HEK293T (cell line): Measurements from ENCODE around the gene DCUN1D4.

Experiments used
- CTCF ChIA-PET: fragments of 350-600 bp; formaldehyde crosslinking; extraction: SDS; loops from one replicate; lab custom pipeline; 2021; ENCODE audit warnings: antibody characterized with exemption, inconsistent platforms; lab: Yijun Ruan, JAX
- POLR2A ChIA-PET: fragments of 350-600 bp; formaldehyde crosslinking; extraction: SDS; loops from one replicate; lab custom pipeline; 2020; ENCODE audit warnings: antibody characterized with exemption, inconsistent platforms; lab: Yijun Ruan, JAX
- DNase-seq: peaks from one replicate; pipeline ENCODE4 v3.0.0; 2012; ENCODE audit warnings: mixed read lengths; ENCODE audit errors: extremely low spot score
- ARNT ChIP-seq: fragments of 450-650 bp; IDR thresholded peaks from 2 replicates; pipeline ENCODE4 v1.6.1; 2017; ENCODE audit warnings: mild to moderate bottlenecking
- BHLHE40 ChIP-seq: fragments of 450-650 bp; IDR thresholded peaks from 2 replicates; pipeline ENCODE4 v1.6.1; 2016; ENCODE audit warnings: mild to moderate bottlenecking, moderate library complexity, borderline replicate concordance
- CTBP1 ChIP-seq: fragments of 450-650 bp; IDR thresholded peaks from 2 replicates; pipeline ENCODE4 v1.6.1; 2016; ENCODE audit warnings: borderline replicate concordance
- ELF4 ChIP-seq: fragments of 450-650 bp; IDR thresholded peaks from 2 replicates; pipeline ENCODE4 v1.6.1; 2017; ENCODE audit warnings: antibody characterized with exemption
- FOXA1 ChIP-seq: fragments of 450-650 bp; IDR thresholded peaks from 2 replicates; pipeline ENCODE4 v1.6.1; 2016; ENCODE audit warnings: mild to moderate bottlenecking
- FOXK2 ChIP-seq: fragments of 450-650 bp; IDR thresholded peaks from 2 replicates; pipeline ENCODE4 v1.6.1; 2016; ENCODE audit warnings: mild to moderate bottlenecking
- FOXM1 ChIP-seq: fragments of 450-650 bp; IDR thresholded peaks from 2 replicates; pipeline ENCODE4 v1.6.1; 2017; ENCODE audit warnings: mild to moderate bottlenecking, borderline replicate concordance
- HDGF ChIP-seq: fragments of 450-650 bp; IDR thresholded peaks from 2 replicates; pipeline ENCODE4 v1.6.1; 2017; ENCODE audit warnings: antibody characterized with exemption, borderline replicate concordance
- L3MBTL2 ChIP-seq: fragments of 450-650 bp; conservative IDR thresholded peaks from 2 replicates; pipeline ENCODE4 v1.6.1; 2016; ENCODE audit warnings: mild to moderate bottlenecking
- LEF1 ChIP-seq: fragments of 450-650 bp; IDR thresholded peaks from 2 replicates; pipeline ENCODE4 v1.6.1; 2017; ENCODE audit warnings: mild to moderate bottlenecking, borderline replicate concordance
- NFRKB ChIP-seq: fragments of 450-650 bp; IDR thresholded peaks from 2 replicates; pipeline ENCODE4 v1.6.1; 2016; ENCODE audit warnings: mild to moderate bottlenecking, moderate library complexity
- PKNOX1 ChIP-seq: fragments of 450-650 bp; IDR thresholded peaks from 2 replicates; pipeline ENCODE4 v1.6.1; 2016
- SP1 ChIP-seq: fragments of 450-650 bp; IDR thresholded peaks from 2 replicates; pipeline ENCODE4 v1.6.1; 2017
- SUZ12 ChIP-seq: fragments of 450-650 bp; IDR thresholded peaks from 2 replicates; pipeline ENCODE4 v1.6.1; 2016; ENCODE audit warnings: mild to moderate bottlenecking
- TARDBP ChIP-seq: fragments of 450-650 bp; IDR thresholded peaks from 2 replicates; pipeline ENCODE4 v1.6.1; 2016
- ZNF384 ChIP-seq: fragments of 450-650 bp; IDR thresholded peaks from 2 replicates; pipeline ENCODE4 v1.6.1; 2016

The DCUN1D4 gene

GRCh38 chr4:51918251-51918650 is 75.3 kb downstream of the DCUN1D4 start:
- DNase-seq, result no peak
- ChIA-PET CTCF (no interaction called here), POLR2A (no interaction called here)
- TF ChIP-seq L3MBTL2 (no peak), FOXK2 (no peak), ARNT (no peak), BHLHE40 (no peak), CTBP1 (no peak), NFRKB (no peak), SUZ12 (no peak), ZNF384 (no peak), PKNOX1 (no peak), SP1 (no peak), FOXM1 (no peak), TARDBP (no peak), HDGF (no peak), ELF4 (no peak), LEF1 (no peak), FOXA1 (no peak)

GRCh38 chr4:51923343-51923742 is 80.4 kb downstream of the DCUN1D4 start:
- CTCF ChIA-PET, result no interaction called here
- POLR2A ChIA-PET, result no interaction called here
- TF ChIP-seq ELF4, result no peak
- TF ChIP-seq L3MBTL2, result no peak
- no peak for TF ChIP-seq CTBP1
- no peak for TF ChIP-seq ARNT
- TF ChIP-seq SUZ12, result no peak
- no peak for TF ChIP-seq PKNOX1
- no peak for TF ChIP-seq FOXM1
- TF ChIP-seq FOXA1, result no peak
- TF ChIP-seq SP1, result no peak
- TF ChIP-seq TARDBP, result no peak
- no peak for TF ChIP-seq ZNF384
- no peak for DNase-seq

GRCh38 chr4:51925307-51925706 is 82.4 kb downstream of the DCUN1D4 start:
- POLR2A ChIA-PET, result no interaction called here
- TF ChIP-seq HDGF (no peak), ARNT (no peak), FOXK2 (no peak), SP1 (no peak), FOXA1 (no peak), ELF4 (no peak), PKNOX1 (no peak), TARDBP (no peak), ZNF384 (no peak), BHLHE40 (no peak), CTBP1 (no peak), LEF1 (no peak), SUZ12 (no peak)
- no peak for DNase-seq
- CTCF ChIA-PET, result no interaction called here

- TF ChIP-seq HDGF, result no peak
- no peak for TF ChIP-seq FOXA1
- no peak for DNase-seq
- POLR2A ChIA-PET, result no interaction called here
- CTCF ChIA-PET, result interaction anchor here (0.5 kb wide), 1 partner anchor 756 kb away, joined by 4 read pairs; no protein-coding TSS in a partner anchor
Measured at GRCh38 chr4:51930557-51930956, 87.6 kb downstream of the DCUN1D4 start.

- ChIA-PET CTCF (no interaction called here), POLR2A (no interaction called here)
- DNase-seq, result no peak
- TF ChIP-seq ELF4, result no peak
Measured at GRCh38 chr4:51931461-51931860, 88.5 kb downstream of the DCUN1D4 start.

GRCh38 chr4:51932261-51932660 is 89.3 kb downstream of the DCUN1D4 start:
- POLR2A ChIA-PET, result no interaction called here
- CTCF ChIA-PET, result no interaction called here
- DNase-seq, result no peak
- TF ChIP-seq ZNF384 (no peak), ELF4 (no peak), NFRKB (no peak), FOXK2 (no peak), ARNT (no peak), CTBP1 (no peak), L3MBTL2 (no peak), HDGF (no peak), LEF1 (no peak), PKNOX1 (no peak), BHLHE40 (no peak), FOXA1 (no peak), SUZ12 (no peak), SP1 (no peak)
